Limb (tissue), 2 donors: Measurements from ENCODE around the gene CEP112.

Source experiments
- DNase-seq, 2 donors: peaks; one replicate each; pipeline ENCODE4 v3.0.0-alpha.2; 2016; ENCODE audit errors: extremely low spot score in 2 of 2

Gene CEP112

GRCh38 chr17:66211047-66211810 lies 19.3 kb upstream of the CEP112 start:
- DNase-seq: no peak

- no peak for DNase-seq
Measured at GRCh38 chr17:66210208-66210574, 18.3 kb upstream of the CEP112 start.

- DNase-seq: no peak
Measured at GRCh38 chr17:66207936-66208335, 16.0 kb upstream of the CEP112 start.

GRCh38 chr17:66203274-66204015 lies 11.5 kb upstream of the CEP112 start:
- no peak for DNase-seq

GRCh38 chr17:66200685-66201092 lies 8.8 kb upstream of the CEP112 start:
- peak; percentile 41 to 74 for DNase-seq

- no peak for DNase-seq
Measured at GRCh38 chr17:66198242-66198641, 6.3 kb upstream of the CEP112 start.

GRCh38 chr17:66192378-66192687 lies 400 bp upstream of the CEP112 start:
- no peak for DNase-seq

GRCh38 chr17:66190738-66191592 lies 968 bp downstream of the CEP112 start:
- peak; percentile 34 to 37 for DNase-seq

GRCh38 chr17:66187718-66188117 lies 4.2 kb downstream of the CEP112 start:
- no peak for DNase-seq

- DNase-seq: no peak
Measured at GRCh38 chr17:66185862-66186261, 6.1 kb downstream of the CEP112 start.

GRCh38 chr17:66184392-66184791 lies 7.5 kb downstream of the CEP112 start:
- DNase-seq: no peak

- DNase-seq: no peak
Measured at GRCh38 chr17:66183529-66183928, 8.4 kb downstream of the CEP112 start.

- no peak for DNase-seq
Measured at GRCh38 chr17:66178642-66179041, 13.3 kb downstream of the CEP112 start.

GRCh38 chr17:66177048-66177447 lies 14.9 kb downstream of the CEP112 start:
- no peak for DNase-seq

GRCh38 chr17:66175892-66176291 lies 16.0 kb downstream of the CEP112 start:
- DNase-seq: no peak

GRCh38 chr17:66172691-66173223 lies 19.2 kb downstream of the CEP112 start:
- DNase-seq: no peak

- DNase-seq: no peak
Measured at GRCh38 chr17:66172144-66172543, 19.8 kb downstream of the CEP112 start.

GRCh38 chr17:66171692-66172091 lies 20.2 kb downstream of the CEP112 start:
- DNase-seq: no peak

- DNase-seq: no peak
Measured at GRCh38 chr17:66171172-66171571, 20.8 kb downstream of the CEP112 start.

- no peak for DNase-seq
Measured at GRCh38 chr17:66169839-66170238, 22.1 kb downstream of the CEP112 start.

- no peak for DNase-seq
Measured at GRCh38 chr17:66167189-66167815, 24.6 kb downstream of the CEP112 start.
